Measurements from ENCODE around the gene AIFM2.
"Not testable (repeated sequence)": the region's sequence is repeated elsewhere in the genome, so short reads cannot be mapped to it uniquely, and the experiment has no call there.

AIFM2 gene

GRCh38 chr10:70123817-70124216 is 8.8 kb downstream of the AIFM2 start:
- DNase-seq = no peak

GRCh38 chr10:70123166-70123565 is 9.5 kb downstream of the AIFM2 start:
- DNase-seq = not testable (repeated sequence)

GRCh38 chr10:70122742-70123141 is 9.9 kb downstream of the AIFM2 start:
- DNase-seq = no peak

- no peak for DNase-seq
Observed at GRCh38 chr10:70121281-70121949, 11.2 kb downstream of the AIFM2 start.

- no peak for DNase-seq
Observed at GRCh38 chr10:70120417-70120816, 12.2 kb downstream of the AIFM2 start.

- no peak for DNase-seq
Observed at GRCh38 chr10:70119623-70120022, 13.0 kb downstream of the AIFM2 start.

- no peak for DNase-seq
Observed at GRCh38 chr10:70119197-70119596, 13.4 kb downstream of the AIFM2 start.

GRCh38 chr10:70118196-70118595 is 14.4 kb downstream of the AIFM2 start:
- no peak for DNase-seq

GRCh38 chr10:70117646-70118045 is 15.0 kb downstream of the AIFM2 start:
- DNase-seq = no peak

- peak in 18 of 51 donors; percentile 3 to 35 (median 18) for DNase-seq
Observed at GRCh38 chr10:70115948-70116682, 16.5 kb downstream of the AIFM2 start.

GRCh38 chr10:70114902-70115301 is 17.7 kb downstream of the AIFM2 start:
- no peak for DNase-seq

- DNase-seq = no peak
Observed at GRCh38 chr10:70112071-70112470, 20.6 kb downstream of the AIFM2 start.

GRCh38 chr10:70111496-70111895 is 21.1 kb downstream of the AIFM2 start:
- DNase-seq = no peak

GRCh38 chr10:70109064-70109729 is 23.4 kb downstream of the AIFM2 start:
- no peak for DNase-seq

- DNase-seq = no peak
Observed at GRCh38 chr10:70106958-70107791, 25.4 kb downstream of the AIFM2 start.

GRCh38 chr10:70101668-70102067 is 31.0 kb downstream of the AIFM2 start:
- DNase-seq = no peak

- DNase-seq = not testable (repeated sequence)
Observed at GRCh38 chr10:70101068-70101562, 31.5 kb downstream of the AIFM2 start.

- DNase-seq = no peak
Observed at GRCh38 chr10:70098271-70098670, 34.4 kb downstream of the AIFM2 start.

- no peak for DNase-seq
Observed at GRCh38 chr10:70097459-70097858, 35.2 kb downstream of the AIFM2 start.

- no peak for DNase-seq
Observed at GRCh38 chr10:70096705-70097420, 35.8 kb downstream of the AIFM2 start.

Data from hypothalamus (tissue), 51 donors.